ENCODE results near the gene NR2F1.
A peak's percentile ranks its signal among the peaks of the same experiment; 100 is the strongest.

NR2F1 gene

DNA sequence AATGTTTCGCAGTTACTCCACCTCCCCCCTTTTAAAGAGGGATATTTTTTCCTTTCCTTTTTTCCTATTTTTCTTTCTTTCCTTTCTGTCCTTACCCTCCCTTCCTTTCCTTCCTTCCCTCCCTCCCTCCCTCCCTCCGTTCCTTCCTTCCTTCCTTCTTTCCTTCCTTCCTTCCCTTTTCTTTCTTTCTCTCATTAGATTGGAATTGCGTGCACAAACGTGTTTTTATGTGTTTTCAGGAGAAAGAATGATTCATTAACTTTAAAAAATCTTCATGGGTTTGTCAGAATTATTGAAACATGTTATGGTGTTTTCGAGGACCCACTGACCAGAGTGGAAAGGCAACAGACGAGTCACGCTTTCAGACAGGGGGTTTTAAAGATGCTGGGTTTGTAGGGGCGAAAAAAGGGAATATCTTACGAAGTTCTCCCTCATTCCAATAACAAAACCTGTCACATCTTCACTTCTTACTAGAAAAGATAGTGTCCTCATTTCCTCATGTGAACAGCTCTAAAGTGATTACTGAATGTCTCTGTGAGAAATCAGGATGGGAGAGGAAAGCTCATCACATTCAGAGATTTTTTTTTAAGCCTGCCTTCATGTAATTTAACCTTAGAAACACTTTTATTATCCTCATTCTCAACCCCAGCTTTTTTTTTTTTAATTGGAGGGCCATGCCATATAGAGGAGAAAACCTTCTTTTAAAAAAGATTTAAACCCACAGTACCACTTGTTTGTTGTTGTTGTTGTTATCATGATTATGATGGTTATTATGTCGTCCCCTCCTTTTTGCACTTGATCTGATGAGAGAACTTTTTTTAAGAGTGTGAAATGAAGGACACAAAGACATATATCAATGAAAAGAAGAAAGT is 21.9 kb downstream of the NR2F1 start:
- no peak for DNase-seq

DNA sequence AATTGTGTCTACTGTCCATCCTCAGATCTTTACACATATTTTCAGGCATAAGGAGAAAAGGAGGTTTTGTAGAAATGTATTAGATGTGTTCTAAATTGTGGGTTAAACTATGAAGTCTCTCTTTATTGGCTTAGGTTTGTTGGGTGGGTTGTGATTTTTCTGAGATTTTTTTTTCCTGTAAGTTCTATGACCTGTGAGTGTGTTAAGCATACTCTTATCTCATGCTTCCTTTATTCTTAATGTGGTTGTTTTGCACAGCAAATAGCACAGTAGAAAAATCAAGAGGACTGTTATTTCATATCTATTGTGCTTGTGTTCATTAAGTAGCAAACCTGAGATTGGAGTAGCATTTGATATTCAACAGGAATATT is 23.3 kb downstream of the NR2F1 start:
- DNase-seq = no peak

DNA sequence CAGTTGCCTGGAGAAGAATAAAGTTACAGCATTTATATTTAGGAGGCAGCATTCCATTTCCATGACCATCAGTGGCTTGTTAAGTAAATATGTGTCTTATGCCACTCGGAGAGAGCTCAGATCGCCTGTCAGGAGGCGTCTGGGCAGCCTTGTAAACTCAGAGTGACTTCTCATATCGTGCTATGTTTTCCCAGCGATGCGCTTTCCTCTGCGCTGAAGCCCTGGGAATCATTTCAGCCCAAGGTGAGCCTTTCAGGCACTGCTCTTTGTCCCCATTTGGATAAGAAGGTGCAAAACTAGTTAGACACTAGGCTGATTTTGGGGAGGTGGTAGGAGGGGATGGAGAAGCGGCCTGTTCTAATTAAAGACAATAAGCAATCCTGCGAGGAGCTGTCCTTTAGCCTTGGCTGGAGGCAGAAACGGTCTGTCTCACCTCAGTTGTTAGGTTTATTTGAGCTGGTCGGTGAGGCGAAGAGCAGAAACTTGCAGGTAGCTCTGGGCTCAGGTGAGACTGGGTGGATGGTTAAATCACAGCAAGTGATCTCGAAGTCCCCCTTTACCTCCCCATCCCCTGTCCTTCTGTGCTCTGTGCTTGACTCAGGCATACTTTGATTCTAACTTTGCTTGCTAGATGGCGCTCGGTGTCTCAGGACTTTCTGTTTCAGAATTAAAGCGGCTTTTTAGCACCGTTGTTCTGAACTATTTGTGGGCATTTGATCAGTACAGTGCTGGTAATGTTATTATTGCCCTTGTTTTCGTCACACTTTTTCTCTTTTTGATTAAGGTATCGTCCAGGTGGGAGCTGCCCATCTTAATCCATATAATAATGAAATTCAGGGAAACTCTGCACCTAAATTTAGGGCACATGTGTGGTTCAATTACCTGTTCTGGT is 24.6 kb downstream of the NR2F1 start:
- no peak for DNase-seq

DNA sequence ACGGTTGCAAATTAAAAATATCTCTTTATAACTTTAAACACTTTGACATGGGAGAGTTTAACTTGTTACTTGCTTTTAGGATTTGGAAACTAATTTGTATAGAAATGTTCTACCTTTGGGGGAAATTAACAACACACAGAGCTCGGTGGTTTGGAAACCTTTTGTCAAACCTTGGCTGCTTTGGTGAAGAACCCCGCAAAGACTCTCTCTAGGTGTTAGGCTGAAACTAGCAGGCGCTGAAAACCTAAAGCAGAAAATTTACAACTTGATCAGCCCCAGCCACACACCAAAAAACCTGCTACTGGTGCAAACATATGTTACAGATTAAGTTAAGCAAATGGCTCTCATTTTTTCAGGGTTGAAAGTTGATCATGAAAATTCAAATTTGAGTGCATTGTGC is 25.8 kb downstream of the NR2F1 start:
- no peak for DNase-seq

DNA sequence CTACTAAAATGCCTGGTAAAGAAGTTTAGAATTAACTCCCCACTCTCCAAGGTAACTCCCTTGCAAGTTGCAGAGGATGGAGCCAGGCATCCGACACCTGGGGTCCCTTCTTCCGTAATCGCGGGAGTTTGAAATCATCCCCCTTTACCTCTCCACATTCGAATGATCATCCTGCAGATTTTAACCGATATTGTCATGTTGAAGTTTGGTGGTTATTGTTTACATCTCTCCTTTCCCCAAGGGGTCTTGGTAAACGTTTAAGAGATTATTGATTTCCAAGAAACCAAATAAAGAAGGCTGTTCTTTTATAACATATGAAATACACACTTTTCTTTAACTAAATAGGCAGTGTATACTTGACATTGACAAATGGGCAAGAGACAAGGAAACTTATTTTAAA is 26.7 kb downstream of the NR2F1 start:
- DNase-seq = no peak

DNA sequence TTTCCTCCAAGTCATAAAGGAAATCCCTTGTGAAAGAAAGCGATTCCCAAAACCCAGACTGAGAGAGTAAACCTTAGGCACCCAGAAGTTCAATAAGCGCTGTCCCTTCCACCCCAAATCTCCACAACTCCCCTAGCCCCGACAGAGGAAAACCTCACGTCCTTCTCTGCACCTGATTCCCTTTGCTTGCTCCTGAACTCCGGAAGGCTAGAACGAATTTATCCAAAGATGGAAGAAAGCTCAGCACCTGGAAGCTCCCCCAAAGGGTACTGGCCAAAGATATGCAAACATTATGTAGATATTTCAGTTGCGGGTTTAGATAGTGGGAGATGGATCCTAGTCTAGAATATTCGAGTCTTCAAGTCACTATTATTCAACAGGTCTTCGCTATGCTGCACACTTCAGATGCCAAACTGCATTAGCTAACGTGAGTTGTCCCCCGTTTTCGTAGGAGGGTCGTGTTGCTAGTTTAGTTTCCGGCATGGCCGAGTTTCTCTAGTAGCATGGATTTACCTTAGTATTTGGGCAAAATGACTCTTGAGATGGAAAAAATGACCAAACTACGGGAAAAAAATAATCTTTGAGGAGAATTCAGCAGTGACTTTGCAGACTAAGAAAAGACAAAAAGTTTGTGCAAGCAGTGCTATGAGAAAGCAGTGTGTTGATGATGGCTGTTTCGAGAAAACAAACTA is 27.7 kb downstream of the NR2F1 start:
- DNase-seq = no peak

DNA sequence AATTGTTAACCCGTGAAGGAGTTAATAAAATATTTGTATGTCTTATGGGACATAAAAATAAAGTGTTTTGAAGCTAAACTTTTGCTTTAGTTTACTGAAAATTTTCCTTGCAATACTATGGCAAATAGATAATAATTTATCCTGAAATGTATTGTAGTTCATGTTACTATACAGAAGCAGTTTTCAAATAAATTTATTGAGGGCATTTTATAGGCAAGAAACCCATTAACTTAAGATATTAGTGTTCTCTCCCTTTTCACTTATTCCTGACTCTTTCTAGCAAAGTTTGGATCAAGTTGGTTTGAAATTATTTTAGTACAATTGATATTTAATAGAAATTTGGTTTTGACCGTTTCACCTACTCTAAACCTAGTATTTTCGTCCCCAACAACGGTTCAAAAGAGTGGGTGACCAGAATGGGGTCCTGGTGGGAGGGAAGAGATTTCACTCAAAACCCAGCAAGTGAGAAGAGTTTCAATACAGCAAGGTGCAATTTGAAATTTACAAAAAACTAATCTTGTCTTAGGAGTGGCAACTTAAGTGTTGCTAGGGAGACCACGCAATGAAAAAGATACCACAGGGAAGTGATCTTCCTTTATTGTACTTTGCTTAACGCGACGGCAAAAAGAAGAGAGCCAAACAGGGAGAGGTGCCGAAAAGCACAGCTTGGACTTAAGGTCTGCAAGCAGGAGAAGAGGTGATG is 28.4 kb downstream of the NR2F1 start:
- no peak for DNase-seq

DNA sequence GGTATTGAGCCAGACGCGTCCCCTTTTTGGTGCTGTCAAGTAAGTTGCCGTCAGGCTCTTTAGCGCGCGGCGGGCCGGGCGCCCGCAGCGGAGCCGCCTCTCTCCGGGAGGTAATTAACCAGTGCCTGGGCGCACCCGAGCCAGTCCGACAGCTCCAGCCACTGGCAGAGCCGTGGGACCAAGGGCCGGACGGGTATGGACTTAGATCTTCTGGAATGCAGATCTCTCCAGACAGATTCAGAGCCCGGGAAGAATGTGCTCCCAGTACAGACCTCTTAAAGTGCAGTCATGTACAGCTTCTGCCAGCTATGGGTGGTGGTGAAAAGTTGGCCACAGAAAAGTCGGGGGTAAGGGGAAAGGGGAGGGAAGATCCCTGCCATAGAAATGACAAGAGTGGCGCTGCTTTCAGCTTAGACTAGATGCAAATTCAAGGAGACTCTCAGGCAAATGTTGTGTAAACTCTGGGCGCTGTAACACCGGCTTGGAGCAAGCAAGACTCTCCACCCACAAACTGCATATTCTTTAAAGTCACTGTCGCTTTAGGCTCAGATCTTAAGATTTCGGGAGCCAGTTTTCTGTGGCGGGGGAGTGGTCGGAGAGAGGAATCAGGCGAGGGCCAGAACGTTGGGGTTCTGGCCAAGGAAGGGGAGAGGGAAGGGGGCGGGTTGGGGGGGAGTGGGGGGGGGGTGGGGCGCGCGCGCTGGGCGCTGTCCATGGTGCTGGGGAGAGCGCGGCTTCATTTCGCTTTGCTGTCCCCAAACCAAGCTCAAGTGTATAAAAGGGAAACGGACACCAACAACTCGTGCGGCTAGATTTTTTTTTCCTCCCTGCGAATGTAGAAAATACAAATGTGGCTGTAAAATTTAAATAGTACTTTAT is 29.2 kb downstream of the NR2F1 start:
- no peak for DNase-seq

DNA sequence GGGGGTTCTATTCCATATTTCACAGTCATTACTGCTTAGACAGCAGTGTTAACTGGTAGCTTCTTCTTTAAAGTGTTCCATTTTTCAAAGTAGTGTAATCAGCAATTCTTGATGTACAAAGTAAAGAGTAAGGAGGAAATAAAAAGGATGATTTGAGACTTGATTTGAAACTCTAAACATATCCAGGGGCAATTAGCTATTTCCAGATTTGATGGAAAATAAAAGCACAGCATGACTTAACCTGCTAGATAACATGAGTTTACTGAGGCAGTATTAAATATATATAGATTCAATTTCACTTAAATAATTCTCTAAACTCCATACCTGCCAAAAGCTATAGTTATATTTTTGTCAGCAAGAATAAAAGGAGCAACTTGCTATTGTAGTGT is 29.8 kb downstream of the NR2F1 start:
- DNase-seq = no peak

DNA sequence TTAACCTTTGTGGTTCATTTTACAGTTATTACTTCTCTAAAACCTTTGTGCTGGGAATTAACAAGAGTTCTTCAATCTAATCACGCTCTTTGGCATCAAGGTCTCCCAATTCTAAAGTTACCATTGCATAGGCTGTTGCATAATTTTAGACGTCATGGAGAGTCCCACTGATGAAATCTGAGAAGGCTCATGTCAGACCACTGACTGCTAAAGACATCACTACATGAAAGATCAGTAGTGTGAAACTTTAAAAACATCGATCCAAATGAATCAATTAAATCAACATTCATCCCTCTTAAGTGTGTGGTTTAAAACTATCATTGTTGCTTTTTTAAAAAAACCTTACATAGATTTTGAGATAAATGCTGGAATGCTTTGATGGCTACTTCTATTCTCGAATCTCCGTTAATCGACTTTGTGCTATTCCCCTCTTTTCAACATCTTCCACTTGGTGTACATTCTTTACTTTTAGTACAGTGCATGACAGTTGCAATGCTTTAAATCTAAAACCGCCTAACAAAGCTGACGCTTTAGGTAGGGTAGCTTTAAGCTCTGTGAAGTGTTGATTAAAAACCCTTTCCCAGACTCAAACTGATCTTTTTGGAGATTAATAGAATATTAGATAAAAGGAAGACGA is 33.6 kb downstream of the NR2F1 start:
- DNase-seq = no peak

DNA sequence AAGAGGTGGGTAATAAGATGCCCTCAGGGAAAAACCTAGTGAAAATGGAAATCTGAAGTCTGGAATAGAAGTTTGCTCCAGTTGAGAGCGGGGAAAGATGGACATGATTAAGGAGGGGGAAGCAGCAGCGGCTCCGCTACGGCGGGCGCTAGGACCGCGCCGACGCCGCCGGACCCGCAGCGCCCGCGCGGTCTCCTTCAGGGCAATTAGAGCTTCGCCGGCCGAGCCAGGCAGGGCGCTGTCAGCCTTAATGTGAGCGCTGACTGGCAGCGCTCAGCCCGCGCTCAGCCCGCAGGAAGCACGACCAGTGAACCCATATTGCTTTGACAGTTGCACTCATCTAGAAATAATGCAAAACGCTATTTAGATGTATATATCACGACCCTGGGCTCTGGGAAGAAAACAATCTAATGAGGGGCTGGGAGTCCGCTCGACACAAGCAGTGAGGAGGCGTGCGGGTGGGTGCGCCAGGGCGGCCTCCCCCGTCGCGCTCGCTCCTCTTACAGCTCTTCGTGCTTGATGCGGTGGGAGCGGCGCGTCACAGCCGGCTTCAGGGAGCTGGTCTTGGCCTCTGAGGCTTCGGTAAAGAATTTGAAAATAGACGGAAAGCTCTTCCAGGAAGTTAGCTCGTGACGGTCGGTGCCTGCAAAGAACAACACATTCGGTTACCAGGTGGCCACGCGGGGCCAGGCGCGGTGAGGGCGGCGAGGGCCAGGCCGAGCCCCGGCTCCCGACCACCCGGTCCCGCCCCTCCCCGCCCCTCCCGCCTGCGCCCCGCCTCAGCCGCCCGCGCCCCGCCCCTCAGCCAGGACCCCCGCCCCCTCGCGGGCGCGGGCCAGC is 37.7 kb downstream of the NR2F1 start:
- DNase-seq = peak; percentile 41

DNA sequence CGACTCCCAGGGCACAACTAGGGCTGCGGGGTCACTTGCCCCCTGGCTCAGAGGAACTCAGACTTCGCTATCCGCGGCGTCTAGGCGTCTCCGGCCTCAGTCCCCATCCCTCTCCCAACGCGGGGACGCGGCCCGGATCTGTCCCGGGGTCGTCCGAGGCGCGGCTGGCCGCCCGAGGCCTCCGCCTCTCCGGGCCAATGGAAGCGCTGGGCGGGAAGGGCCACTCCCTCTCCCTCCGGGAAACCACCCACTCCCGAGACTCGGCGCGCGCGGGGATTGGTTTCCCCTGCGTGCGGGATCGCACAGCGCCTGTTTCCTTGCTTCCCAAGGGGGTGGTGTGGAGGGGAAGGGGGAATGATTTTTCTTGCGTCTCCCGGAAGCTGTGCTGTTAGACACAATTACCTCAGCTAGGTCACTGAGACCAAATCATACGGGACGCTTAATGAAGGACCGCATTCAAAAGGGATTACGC is 38.3 kb downstream of the NR2F1 start:
- DNase-seq = peak; percentile 49

DNA sequence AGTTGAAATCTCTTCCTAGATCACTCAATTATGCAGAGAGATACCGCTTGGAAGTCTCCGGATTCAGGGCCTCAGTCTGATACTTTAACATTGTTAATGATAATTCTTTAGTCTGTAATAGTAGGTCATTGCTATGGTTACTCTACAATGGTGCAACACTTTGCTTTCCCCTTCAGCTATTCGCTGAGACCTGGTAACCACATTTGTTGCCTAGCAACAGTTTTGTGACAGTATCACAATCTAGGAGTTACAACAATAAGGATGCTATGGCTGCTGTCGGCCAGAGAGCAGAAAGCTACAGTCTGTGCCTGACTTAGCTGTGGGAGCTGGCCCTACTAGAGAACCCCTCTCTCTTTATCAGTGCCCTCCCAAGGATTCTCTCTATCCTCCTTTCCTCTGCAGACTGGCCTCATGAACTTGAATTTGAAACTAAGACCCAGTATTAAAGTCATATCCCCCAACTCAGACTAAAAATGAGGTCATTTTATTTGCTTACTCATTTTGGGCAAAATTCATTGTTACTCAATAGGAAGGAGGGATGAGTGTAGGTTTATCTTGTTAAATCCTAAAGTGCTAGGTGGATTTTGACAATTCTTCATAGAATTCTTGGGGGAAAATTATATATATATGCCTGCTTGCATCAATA is 39.3 kb downstream of the NR2F1 start:
- peak; percentile 1 for DNase-seq

DNA sequence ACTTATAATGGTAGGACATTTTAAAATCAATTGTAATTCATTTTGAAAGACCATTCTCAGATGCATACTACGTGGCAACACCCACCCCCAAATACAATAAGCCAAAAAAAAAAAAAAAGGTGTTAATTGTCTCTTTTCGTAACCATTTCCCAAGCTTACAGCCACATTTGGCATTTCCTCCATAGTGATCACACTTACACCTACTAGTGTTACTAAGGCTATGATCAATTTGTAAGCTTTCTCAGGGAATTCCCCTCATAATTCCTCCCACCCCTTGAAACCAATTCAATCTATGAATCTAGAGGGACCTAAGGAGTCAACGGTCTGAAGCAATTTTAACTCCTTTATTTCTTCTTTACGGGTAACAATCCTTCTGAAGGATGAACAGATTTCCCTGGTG is 40.1 kb downstream of the NR2F1 start:
- DNase-seq = no peak

DNA sequence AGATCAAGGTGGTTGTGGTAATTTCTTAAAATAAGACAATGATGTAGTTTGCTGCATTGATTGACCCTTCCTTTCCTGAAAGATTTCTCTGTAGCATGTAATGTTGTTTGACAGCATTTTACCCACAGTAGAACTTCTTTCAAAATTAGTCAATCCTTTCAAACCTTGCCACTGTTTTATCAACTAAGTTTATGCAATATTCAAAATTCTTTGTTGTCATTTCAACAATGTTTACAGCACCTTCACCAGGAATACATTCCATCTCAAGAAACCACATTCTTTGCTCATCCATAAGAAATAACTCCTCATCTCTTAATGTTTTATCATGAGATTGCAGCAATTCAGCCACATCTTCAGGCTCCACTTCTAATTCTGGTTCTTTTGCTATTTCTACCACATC is 43.8 kb downstream of the NR2F1 start:
- no peak for DNase-seq

DNA sequence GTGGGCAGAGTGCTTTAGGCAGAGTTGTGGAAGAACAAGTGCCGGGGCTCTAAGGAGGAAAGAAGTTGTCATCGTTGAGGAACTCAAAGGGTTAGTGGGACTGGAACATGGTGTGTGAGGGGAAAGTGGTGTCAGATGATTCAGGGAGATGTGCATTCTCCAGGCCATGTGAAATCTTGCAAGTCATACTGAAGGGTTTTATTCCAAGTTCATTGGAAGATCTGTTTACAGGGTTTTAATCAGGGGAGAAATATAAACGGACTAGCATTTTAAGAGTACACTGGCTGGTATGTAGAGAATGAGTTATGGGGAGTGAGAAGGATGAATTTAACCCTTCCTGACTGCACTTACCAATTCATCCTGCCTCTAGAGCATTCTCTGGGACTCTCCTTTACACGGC is 49.3 kb downstream of the NR2F1 start:
- no peak for DNase-seq

DNA sequence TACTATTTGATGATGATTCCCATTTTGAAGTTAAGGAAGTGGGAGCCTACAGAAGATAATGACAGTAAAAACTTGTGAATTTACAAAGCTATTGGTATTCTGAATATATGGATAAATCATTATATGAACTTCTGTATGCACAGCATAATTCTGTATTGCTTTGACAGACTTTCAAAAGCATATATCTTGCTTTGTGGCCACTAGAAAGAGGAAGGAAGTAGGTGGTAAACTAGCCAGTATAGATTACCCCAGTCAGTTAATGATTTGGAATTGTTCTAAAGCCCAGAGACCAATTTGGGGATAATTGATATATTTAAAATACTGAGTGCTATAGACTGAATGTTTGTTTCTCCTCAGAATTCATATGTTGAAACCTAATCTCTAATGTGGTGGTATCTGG is 53.0 kb downstream of the NR2F1 start:
- DNase-seq = no peak

DNA sequence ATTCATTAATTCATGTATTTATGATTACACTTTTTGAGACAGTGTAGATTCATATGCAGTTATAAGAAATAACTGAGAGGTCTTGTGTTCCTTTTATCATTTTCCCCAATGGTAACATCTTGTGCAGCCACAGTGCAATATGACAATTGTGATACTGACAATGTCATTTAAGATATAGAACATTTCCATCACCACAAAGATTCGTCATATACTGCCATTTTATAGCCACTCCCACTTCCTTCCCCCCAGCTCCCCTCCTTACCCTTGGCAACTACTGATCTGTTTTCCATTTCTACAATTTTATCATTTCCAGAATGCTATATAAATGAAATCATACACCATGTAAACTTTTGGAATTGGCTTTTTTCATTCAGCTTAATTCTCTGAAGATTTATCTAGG is 53.8 kb downstream of the NR2F1 start:
- DNase-seq = no peak

DNA sequence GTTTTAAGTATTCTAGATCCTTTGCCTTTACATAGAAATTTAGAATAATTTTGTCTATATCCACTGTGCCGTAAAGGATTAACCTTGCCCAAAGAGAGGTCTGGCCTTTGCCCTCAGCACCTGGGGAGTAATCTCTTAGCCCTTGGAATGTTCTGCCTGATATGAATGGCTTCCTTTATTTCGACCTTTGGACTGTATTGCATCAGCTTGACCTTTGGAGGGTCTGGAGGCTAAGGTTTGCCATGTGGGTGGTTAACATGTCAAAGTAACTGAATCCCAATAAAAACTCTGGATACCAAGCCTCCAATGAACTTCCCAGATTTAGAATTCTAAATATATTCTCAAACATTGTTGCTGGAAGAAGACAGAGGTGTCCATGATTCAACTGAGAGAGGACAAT is 54.7 kb downstream of the NR2F1 start:
- DNase-seq = no peak

DNA sequence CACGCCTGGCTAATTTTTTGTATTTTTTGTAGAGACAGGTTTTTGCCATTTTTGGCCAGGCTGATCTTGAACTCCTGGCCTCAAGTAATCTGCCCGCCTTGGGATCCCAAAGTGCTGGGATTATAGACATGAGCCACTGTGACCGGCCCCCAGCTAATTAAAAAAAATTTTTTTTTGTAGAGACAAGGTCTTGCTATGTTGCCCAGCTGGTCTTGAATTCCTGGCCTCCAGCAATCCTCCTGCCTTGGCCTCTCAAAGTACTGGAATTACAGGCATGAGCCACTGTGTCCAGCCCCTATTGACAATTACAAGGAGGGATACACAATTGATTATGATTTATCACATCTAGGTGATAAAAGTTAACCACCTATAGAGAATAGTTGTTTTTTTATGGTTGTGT is 59.5 kb downstream of the NR2F1 start:
- no peak for DNase-seq
